SK-MEL-5 (cell line): Measurements from ENCODE around the gene EIF3D. TPM values are rescaled to one million over a fixed set of nuclear protein-coding genes. Genes with fewer than 3 reads are reported as not detected.
"Not testable (repeated sequence)": the region's sequence is repeated elsewhere in the genome, so short reads cannot be mapped to it uniquely, and the experiment has no call there.

Experiments used
- DNase-seq: peaks from one replicate; pipeline ENCODE4 v3.0.0-alpha.2; 2016; ENCODE audit warnings: low read depth, low spot score
- in situ Hi-C: cut with HindIII; loops from 2 replicates; pipeline ENCODE4 v1.10.0; 2016; ENCODE audit warnings: low sequenced_read_pairs, high pct_unique_total_duplicates, low pct_unique_long_range_greater_than_20kb
- total RNA-seq: library from RNA; depleted of rRNA; stranded (reverse); fragments of >200 nt; shearing (Covaris generic); gene quantifications from 2 replicates; pipeline ENCODE4 v1.2.3, GENCODE V29; 2014

EIF3D gene
- total RNA-seq, 1 experiment from 2014 or later, result 852 TPM

GRCh38 chr22:36519906-36520305, 9.1 kb downstream of the EIF3D start:
- in situ Hi-C loops, DNase-seq: not testable (repeated sequence)

- in situ Hi-C loops, result no loop called here
- no peak for DNase-seq
These were observed 14.2 kb downstream of the EIF3D start for GRCh38 chr22:36514766-36515165.

GRCh38 chr22:36512991-36513390, 16.0 kb downstream of the EIF3D start:
- in situ Hi-C loops, result no loop called here
- no peak for DNase-seq

- no peak for DNase-seq
- in situ Hi-C loops, result no loop called here
These were observed 16.6 kb downstream of the EIF3D start for GRCh38 chr22:36512333-36512732.

- DNase-seq, result peak; percentile 85
These were observed 17.7 kb downstream of the EIF3D start for GRCh38 chr22:36510966-36511881.

GRCh38 chr22:36510384-36510783, 18.6 kb downstream of the EIF3D start:
- in situ Hi-C loops, result no loop called here
- no peak for DNase-seq

More at GRCh38 chr22:36510966-36511881, 17.7 kb downstream of the EIF3D start:
- in situ Hi-C loops, result no loop called here

- in situ Hi-C loops, result no loop called here
- no peak for DNase-seq
These were observed 21.4 kb downstream of the EIF3D start for GRCh38 chr22:36507518-36508010.

- peak; percentile 85 for DNase-seq
- in situ Hi-C loops, result no loop called here
These were observed 22.1 kb downstream of the EIF3D start, which contains the start of gene FOXRED2 for GRCh38 chr22:36506637-36507517. Gene FOXRED2 (minus strand): TSS chr22:36507040. CDS start chr22:36506422, 618 bp downstream.

- no peak for DNase-seq
- in situ Hi-C loops, result no loop called here
These were observed 22.8 kb downstream of the EIF3D start for GRCh38 chr22:36505998-36506635.

GRCh38 chr22:36497910-36498665, 30.9 kb downstream of the EIF3D start:
- DNase-seq, result no peak
- in situ Hi-C loops, result no loop called here

- DNase-seq, result no peak
- in situ Hi-C loops, result no loop called here
These were observed 35.3 kb downstream of the EIF3D start for GRCh38 chr22:36493690-36494110.

GRCh38 chr22:36492109-36492508, 36.9 kb downstream of the EIF3D start:
- in situ Hi-C loops, result no loop called here
- DNase-seq, result no peak

GRCh38 chr22:36491155-36491554, 37.8 kb downstream of the EIF3D start:
- in situ Hi-C loops, result no loop called here
- DNase-seq, result no peak

- in situ Hi-C loops, result no loop called here
- peak; percentile 69 for DNase-seq
These were observed 42.2 kb downstream of the EIF3D start for GRCh38 chr22:36486619-36487384.

GRCh38 chr22:36481393-36482168, 47.4 kb downstream of the EIF3D start, which contains the start of gene TXN2:
Gene TXN2 (minus strand): TSS chr22:36481640. CDS start chr22:36480837, 803 bp downstream.
- in situ Hi-C loops, result no loop called here
- DNase-seq, result peak; percentile 97
